Activated CD4-positive, alpha-beta T cell treated with anti-CD3 and anti-CD28 coated beads, Interleukin-10, Interleukin-2, amounts not matched to agents 100 ng/mL and 50 ng/mL, durations not matched to agents 16 hours and 8 hours (primary cell): ENCODE measurements around the gene CAMSAP3.

Source experiments
- DNase-seq: peaks from one replicate; pipeline ENCODE4 v3.0.0-alpha.2; 2020

Gene CAMSAP3

DNA sequence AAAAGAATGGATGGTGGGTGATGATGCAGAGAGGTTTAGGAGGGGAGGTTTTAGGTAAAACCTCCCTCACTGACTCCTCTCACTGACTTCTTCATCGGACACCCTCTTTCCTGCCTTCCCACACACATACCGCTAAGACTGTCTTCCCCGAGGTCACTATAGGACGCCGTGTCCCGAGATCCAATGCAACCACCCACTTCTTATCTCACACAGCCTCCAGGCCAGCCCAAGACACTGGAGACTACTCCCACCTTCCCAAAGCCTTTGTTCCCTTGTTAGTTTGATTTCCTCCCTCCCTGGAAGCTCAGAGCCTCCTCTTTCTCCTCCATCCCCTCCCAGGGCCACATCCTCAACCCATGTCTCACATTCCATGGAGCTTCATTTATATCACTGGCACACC lies 16.5 kb upstream of the CAMSAP3 start:
- no peak for DNase-seq

DNA sequence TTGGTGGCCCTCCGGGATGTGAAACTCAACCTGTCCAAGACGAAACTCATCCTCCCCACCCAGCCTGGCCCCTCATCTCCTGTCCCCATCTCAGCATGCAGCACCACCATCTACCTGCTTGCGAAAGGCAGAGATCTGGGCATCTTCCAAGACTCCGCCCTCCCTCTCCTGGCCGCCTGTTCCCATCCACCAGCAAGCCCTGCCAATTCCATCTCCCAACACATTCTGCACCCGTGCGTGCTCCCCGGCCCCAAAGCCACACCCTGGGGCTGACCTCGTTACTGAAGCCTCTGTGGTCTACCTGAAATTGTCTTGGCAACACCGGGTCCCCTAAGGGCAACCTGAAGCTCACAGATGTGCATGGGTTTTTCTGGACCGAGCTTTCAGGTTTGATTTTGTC lies 13.2 kb upstream of the CAMSAP3 start:
- DNase-seq = no peak

DNA sequence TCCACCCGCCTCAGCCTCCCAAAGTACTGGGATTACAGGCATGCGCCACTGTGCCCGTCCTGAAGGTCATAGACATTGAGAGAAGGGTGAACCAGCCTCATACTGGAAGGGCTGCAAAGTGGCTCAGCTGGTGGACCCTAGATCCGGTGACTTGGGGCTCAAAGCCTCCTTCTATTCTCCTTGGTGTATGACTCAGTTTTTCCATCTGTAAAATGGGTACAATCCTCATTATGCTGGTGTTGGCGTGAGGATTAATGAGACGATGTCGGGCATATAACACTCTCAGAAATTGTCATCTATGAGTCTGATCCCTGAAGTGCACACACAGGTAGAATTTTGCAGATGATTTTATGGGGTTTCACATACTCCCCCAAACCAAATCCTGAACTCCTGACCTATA lies 5.8 kb upstream of the CAMSAP3 start:
- no peak for DNase-seq

DNA sequence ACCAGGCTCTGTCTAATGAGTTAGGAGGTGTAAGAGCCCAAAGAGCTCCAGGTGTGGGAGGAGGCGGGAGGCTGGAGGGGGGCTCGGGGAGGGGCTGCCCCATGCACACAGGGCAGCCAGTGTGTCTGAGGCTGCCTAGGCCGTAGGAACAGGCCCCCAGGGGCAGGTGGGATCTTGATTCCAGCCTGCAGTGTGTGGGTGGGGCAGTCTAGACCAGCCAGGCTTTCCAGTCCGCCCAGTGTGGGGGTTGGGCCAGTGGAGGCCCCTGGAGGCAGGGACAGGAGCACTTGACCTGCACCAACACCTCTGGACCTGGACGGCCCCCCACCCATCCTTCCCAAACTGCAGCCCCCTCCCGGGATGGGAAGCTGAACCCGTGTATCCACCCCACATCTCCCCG lies 5.4 kb upstream of the CAMSAP3 start:
- no peak for DNase-seq

DNA sequence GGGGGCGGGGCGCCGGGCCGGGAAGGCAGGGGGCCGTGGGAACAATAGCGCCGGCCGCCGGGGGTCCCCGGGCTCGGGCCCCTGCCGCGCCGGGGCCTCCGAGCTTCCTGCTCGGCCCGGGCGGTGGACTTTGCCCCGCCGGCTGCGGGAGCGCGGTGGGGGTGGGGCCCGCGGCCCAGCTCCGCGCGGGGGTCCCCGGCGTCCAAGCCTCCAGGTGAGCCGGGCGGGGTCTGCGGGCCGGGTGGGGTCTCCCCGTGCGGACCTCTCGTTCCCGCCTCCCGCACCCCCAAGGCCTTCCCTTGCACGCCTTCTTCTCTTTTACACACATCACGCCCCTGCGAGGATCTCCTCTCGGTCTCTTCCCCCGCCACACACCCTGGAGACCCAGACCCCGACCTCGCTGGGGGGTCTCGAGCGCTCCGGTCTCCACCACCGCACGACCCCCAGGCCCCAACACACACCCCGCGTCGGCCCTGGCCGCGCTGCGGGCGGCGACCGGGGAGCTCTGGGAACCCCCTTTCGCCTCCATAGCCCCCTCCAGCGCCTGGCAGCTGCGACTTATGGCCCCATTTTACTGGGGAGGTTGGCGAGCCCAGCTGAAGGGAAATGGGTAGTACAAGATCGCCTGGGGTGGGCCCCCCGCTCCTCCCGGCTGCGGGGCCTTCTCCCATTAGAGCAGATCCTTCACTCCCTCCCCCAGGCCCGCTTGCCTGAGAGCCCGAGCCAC lies 711 bp downstream of the CAMSAP3 start:
- no peak for DNase-seq

DNA sequence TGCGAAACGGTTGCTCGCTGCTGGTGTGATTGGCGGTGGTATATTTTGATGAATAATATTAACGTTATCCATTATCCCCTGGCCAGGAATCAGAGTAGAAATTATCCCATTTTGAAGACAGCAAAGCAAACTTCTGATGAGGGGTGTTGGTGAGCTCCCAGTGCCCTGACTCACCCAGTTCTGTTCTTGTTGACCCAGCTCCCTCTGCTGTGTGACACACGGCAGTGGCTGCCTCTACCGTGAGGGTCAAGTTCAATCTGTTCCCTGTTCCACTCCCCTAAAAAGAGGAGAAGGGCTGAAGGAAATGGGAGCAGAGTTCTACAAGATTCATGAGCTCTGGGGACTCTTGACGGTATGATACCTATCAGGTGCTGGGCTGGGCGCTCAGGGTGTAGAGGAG lies 2.0 kb downstream of the CAMSAP3 start:
- no peak for DNase-seq

DNA sequence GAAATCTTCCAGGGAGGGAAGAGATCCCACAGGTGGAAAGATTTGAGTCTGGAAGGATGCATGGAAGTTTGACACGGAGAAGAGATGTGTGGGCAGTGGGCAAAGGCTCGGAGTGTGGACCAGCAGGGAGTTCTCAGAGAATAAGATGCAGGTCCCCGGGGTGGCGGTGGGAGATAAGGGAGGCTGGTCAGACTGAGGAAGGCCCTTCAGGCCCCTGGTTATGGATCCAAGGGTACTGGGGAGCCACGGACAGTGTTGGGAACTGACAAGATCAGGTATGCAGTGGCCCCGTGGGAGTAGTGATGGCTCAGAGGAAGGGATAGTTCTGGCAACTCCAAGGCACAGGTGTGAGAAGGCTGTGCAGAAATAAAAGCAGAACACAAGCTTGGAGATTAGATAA lies 2.5 kb downstream of the CAMSAP3 start:
- DNase-seq = no peak

DNA sequence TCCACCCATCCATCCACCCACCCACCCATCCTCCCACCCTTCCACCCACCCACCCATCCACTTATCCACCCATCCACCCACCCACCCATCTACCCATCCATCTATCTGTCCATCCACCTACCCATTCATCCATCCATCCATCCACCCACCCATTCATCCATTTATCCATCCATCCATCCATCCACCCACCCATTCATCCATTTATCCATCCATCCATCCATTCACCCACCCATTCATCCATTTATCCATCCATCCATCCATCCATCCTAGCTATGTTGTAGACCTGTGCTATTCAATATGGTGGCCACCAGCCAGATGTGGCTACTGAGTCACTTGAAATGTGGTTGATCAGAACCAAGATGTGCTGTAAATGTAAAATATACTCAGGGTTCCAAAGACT lies 5.1 kb downstream of the CAMSAP3 start:
- DNase-seq = no peak

DNA sequence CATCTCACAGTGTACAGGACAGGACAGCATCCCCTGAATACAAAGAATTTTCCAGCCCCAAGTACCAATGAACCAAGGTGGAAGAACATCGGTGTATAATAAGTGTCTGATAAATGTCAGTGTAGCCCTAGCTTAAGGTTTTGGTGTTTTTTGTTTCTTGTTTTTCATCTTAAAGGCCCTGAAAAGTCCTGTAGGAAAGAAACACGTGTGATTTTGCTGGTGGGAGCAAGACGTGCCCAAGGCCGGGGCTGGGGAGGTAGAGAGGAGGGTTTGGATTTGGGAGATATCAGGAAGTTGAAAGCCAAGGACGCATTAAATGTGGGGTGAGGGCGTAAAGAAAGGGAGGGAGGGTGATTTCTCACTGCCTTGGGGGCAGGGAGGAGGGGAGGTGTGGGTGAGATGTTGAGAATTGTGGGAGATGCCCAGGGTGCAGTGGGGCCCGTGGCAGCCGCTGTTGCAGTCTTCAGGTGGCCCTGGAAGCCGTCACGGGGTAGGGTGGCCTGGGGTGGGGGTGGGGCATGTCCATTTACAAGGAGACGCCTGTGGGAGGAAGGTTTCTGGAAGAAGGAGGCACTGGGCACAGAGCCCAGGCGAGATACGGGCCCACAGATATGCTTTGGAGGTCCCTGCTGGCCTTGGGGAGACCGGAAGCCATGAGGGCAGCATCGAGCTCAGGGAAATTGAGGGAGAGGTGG lies 6.7 kb downstream of the CAMSAP3 start:
- DNase-seq = no peak

DNA sequence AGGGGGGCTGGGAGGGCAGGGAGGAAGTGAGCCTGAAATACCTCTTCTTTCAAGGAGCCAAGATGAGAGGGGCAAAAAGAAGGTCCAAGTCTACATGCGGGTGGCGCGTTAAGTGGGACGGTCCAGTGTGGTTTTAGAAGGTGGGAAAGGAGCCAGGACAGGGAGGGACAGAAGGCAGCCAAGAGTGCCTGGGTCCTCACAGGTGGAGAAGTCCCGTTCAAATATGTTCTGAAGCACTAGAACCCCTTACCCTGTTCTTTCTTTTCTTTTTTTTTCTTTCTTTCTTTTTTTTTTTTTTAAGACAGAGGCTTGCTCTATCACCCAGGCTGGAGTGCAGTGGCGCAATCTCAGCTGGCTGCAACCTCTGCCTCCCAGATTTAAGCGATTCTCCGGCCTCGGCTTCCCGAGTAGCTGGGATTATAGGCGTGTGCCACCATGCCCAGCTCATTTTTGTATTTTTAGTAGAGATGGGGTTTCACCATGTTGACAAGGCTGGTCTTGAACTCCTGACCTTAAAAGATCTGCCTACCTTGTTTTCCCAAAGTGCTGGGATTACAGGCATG lies 7.4 kb downstream of the CAMSAP3 start:
- no peak for DNase-seq

DNA sequence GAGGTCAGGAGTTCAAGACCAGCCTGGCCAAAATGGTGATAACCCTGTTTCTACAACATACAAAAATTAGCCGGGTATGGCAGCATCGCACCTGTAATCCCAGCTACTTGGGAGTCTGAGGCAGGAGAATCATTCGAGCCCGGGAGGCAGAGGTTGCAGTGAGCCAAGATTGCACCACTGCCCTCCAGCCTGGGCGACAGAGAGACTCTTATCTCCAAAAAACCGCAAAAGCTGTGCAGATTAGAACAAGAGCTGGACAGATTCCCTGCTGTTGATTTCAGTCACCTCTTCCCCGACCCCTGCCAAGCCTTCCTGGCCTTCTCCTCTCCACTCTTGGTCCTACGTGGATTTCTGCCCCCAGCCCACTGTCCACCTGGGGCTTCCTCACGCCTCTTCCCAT lies 8.3 kb downstream of the CAMSAP3 start:
- DNase-seq = no peak

DNA sequence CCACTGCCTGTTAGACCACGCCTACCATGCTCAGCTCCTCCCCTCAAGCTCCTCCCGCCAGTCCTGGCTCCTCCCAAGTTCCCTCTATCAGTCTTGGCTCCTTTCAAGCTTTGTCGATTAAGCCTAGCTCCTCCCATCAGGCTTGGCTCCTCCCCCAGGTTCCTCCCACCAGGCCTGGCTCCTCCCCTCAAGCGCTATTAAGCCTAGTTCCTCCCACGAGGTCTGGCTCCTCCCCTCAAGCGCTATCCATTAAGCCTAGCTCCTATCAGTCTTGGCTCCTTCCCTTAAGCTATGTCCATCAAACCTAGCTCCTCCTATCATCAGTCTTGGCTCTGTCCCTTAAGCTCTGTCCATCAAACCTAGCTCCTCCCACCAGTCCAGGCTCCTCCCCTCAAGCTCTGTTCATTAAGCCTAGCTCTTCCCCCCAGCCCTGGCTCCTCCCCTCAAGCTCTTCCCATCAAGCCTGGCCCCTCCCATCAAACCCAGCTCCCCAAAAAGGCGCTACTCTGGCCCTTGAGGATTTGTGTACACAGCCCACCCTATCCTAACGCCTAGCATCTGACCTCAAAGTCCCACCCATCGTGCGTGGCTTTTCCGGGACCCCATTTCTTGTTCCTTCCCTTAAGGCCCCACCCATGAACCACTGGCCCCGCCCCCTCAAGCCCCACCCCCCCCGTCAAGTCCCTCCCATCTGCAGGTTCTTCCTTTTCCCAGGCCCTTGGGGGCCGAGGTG lies 10.0 kb downstream of the CAMSAP3 start:
- DNase-seq = peak; percentile 39

DNA sequence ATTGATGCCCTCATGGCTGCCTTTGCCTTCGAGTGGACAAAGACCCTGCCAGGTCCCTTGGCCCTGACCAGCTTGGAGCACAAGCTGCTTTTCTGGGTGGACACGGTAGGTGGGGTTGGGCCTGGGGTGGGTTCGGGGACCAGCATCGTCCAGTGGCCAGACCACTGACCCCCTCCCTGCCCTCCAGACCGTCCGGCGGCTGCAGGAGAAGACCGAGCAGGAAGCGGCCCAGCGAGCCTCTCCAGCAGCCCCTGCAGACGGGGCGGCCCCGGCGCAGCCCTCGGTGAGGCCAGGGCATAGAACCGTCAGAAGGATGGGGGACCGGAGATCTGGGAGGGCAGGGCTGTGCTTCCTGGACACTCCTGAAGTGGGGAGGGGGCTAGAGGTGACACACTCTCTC lies 10.6 kb downstream of the CAMSAP3 start:
- DNase-seq = no peak

DNA sequence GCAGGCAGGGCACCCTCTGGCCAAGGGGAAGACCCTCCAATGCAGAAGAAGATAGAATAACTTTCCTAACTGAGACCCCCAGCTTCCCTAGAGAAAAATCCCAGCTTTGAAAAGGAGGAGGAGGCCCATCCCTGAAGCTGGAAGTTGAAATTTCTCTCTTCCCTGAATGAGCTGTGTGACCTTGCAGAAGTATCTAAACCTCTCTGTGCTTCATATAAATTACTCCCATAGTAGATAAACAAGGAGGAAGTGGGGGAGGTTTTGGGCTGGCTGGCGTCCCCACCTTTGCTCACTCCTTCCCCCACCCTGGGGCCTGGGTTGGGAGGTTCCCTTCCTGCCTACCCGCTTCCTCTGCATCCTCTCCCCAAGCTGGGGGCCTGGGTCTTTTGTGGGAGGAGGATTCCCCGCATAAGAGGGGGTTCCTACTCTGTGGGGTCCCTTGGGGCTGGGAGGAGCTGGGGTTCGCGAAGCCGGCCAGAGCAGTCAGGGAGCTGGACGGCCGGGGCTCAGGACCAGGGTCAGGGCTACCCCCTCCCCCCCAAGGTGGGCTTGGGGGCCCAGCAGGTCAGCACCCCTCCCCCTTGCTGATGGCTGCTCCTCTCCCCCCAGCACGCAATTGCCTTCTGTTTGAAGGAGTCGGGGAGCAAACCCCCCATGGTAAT lies 11.7 kb downstream of the CAMSAP3 start:
- DNase-seq = no peak

DNA sequence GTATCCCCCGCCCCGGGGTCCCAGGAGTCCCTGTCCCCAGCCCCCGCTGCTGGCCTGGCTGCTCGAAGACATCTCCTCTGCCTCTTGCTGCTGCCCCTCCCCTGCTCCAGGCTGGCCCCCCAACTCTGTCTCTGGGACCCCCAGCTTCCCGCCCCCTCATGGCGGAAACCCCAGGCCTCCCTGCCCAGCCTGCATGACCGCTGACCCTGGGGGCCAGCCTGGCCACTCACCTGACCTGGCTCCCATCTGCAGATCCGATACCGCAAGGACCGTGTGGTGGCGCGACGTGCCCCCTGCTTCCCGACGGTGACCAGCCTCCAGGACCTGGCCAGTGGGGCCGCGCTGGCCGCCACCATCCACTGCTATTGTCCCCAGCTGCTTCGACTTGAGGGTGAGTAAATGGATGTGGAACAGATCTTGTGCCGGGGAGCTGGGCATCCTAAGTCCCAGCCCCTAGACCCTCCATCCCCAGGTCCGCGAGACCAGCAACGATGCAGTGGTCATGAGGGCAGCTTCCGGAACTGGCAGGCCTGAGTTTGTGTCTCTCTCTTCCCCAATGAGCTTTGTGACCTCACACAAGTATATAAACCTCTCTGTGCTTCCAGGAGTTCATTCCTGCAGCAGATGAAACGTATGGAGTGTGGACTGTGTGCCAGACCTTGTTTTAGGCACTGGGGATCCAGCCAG lies 12.4 kb downstream of the CAMSAP3 start:
- DNase-seq = no peak

DNA sequence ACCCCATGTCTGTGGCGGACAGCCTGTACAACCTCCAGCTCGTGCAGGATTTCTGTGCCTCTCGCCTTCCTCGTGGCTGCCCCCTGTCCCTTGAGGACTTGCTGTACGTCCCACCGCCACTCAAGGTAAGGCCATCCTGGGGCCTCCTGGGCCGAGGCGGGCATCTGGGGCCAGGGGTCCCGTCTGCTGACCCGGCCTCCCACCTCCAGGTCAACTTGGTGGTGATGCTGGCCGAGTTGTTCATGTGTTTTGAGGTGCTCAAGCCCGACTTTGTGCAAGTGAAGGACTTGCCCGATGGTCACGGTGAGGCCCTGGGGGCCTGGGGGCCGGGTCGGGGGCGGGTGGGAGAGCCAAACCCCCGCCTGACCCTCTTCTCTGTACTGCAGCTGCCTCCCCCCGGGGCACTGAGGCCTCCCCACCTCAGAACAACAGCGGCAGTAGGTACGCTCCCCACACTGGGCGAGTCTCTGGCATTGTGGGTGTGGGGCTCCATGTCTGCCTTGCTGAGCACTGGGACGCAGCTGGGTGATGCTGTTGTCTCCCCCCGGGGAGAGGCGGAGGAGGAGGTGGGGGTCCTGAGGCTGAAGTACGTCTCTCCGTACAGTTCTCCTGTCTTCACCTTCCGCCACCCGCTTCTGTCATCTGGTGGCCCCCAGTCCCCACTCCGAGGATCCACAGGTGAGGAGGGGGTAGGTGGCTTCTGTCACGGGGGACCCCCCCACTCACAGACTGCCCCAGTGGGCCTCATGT lies 15.0 kb downstream of the CAMSAP3 start:
- no peak for DNase-seq

DNA sequence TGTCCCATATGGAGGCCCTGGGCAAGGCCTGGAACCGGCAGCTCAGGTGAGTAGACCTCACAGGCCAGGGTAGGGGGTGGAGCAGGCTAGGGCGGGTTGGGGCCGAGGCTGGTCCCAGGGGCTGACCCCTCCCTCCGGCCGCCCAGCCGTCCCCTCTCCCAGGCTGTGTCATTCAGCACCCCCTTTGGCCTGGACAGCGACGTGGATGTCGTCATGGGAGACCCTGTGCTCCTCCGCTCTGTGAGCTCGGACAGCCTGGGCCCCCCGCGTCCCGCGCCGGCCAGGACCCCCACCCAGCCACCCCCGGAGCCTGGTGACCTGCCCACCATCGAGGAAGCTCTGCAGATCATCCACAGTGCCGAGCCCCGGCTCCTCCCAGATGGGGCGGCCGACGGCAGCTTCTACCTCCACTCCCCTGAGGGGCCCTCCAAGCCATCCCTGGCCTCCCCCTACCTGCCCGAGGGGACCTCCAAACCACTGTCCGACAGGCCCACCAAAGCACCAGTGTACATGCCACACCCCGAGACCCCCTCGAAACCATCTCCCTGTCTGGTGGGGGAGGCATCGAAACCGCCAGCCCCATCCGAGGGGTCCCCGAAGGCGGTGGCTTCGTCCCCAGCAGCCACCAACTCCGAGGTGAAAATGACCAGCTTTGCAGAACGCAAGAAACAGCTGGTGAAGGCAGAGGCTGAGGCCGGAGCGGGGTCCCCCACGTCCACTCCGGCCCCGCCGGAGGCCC lies 16.0 kb downstream of the CAMSAP3 start:
- DNase-seq = no peak

DNA sequence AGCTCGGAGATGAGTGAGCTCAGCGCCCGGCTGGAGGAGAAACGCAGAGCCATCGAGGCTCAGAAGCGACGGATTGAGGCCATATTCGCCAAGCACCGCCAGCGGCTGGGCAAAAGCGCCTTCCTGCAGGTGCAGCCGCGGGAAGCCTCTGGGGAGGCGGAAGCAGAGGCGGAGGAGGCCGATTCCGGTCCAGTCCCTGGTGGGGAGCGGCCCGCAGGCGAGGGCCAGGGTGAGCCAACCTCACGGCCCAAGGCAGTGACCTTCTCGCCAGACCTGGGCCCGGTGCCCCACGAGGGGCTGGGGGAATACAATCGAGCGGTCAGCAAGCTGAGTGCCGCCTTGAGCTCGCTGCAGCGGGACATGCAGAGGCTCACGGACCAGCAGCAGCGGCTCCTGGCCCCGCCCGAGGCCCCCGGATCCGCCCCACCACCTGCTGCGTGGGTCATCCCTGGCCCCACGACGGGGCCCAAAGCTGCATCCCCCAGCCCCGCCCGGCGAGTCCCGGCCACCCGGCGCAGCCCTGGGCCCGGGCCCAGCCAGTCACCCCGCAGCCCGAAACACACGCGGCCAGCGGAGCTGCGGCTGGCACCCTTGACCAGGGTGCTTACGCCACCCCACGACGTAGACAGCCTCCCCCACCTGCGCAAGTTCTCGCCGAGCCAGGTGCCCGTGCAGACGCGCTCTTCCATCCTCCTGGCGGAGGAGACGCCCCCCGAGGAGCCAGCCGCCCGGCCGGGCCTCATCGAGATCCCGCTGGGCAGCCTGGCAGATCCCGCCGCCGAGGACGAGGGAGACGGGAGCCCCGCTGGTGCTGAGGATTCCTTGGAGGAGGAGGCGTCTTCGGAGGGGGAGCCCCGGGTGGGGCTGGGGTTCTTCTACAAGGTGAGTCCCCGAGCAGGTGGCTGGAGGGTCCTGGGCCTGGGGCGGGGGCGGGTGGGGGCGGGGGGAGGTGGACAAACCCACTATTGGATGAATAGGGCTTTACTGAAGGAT lies 16.9 kb downstream of the CAMSAP3 start:
- no peak for DNase-seq

DNA sequence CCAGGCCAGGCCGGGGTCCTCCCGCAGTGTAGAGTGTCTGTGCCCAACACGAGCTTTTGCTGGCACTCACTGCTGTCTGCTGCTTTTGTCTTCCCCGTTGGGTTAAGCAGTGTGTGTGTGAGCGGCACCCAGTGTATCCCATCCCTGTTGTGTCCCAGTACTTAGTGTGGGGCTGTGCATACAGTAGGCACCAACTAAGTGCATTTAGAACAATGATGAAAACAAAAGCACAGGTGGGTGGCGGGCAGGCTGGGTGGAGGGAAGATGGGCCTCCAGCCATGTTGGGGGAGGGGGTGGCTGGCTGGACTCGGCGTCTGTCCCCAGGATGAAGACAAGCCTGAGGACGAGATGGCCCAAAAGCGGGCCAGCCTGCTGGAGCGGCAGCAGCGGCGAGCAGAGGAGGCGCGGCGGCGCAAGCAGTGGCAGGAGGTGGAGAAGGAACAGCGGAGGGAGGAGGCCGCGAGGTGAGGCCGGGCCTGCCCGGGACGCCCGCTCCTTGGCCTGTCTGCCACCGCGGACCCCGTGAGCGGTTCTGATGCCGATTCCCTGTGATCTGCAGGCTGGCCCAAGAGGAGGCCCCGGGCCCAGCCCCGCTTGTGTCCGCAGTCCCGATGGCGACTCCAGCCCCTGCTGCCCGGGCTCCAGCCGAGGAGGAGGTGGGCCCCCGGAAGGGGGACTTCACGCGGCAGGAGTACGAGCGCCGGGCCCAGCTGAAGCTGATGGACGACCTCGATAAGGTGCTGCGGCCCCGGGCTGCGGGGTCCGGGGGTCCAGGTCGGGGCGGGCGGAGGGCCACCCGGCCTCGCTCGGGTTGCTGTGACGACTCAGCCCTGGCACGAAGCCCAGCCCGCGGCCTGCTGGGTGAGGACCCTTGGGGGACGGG lies 19.4 kb downstream of the CAMSAP3 start:
- DNase-seq = no peak
